Hepatocyte (in vitro differentiated cells): ENCODE measurements around the gene CNOT11. TPM values are rescaled to one million over a fixed set of nuclear protein-coding genes. Genes with fewer than 3 reads are reported as not detected.

Source experiments
- DNase-seq: peaks from one replicate; pipeline ENCODE4 v3.0.0-alpha.2; 2016; ENCODE audit warnings: low spot score
- H2AFZ ChIP-seq: fragments of 200-600 bp; sonication (generic); 2 replicates; pipeline ENCODE4 v1.6.0; 2016; ENCODE audit warnings: antibody characterized with exemption, mild to moderate bottlenecking
- H3K27ac ChIP-seq: fragments of 200-600 bp; sonication (generic); 2 replicates; pipeline ENCODE4 v1.5.1; 2016; ENCODE audit warnings: mild to moderate bottlenecking
- H3K27me3 ChIP-seq: fragments of 200-600 bp; sonication (generic); 2 replicates; pipeline ENCODE4 v1.6.1; 2016
- H3K36me3 ChIP-seq: fragments of 200-600 bp; sonication (generic); replicated peaks from 2 replicates; pipeline ENCODE4 v1.5.1; 2016; ENCODE audit warnings: low read depth; ENCODE audit not compliant: insufficient read depth
- H3K4me1 ChIP-seq: fragments of 200-600 bp; sonication (generic); 2 replicates; pipeline ENCODE4 v1.5.1; 2016; ENCODE audit warnings: mild to moderate bottlenecking, moderate library complexity; ENCODE audit not compliant: insufficient read depth
- H3K4me2 ChIP-seq: fragments of 200-600 bp; sonication (generic); 2 replicates; pipeline ENCODE4 v1.6.0; 2016
- H3K4me3 ChIP-seq: fragments of 200-600 bp; sonication (generic); 2 replicates; pipeline ENCODE4 v1.5.1; 2016; ENCODE audit warnings: mild to moderate bottlenecking
- H3K79me2 ChIP-seq: fragments of 200-600 bp; sonication (generic); 2 replicates; pipeline ENCODE4 v1.6.0; 2017; ENCODE audit warnings: mild to moderate bottlenecking
- H3K9me2 ChIP-seq: fragments of 200-600 bp; sonication (generic); replicated peaks from 2 replicates; pipeline ENCODE4 v1.6.0; 2017; ENCODE audit warnings: mild to moderate bottlenecking; ENCODE audit not compliant: insufficient read depth
- H3K9me3 ChIP-seq: fragments of 200-600 bp; sonication (generic); 2 replicates; pipeline ENCODE4 v1.5.1; 2016; ENCODE audit warnings: low read depth, mild to moderate bottlenecking
- H4K20me1 ChIP-seq: fragments of 200-600 bp; sonication (generic); 2 replicates; pipeline ENCODE4 v1.6.0; 2016; ENCODE audit warnings: mild to moderate bottlenecking; ENCODE audit not compliant: insufficient read depth, poor library complexity, severe bottlenecking
- CTCF ChIP-seq: fragments of 200-600 bp; sonication (generic); IDR thresholded peaks from 2 replicates; pipeline ENCODE4 v1.5.1; 2016; ENCODE audit warnings: antibody characterized with exemption, mild to moderate bottlenecking; ENCODE audit not compliant: poor library complexity
- EZH2 ChIP-seq: fragments of 200-600 bp; sonication (generic); IDR thresholded peaks from 2 replicates; pipeline ENCODE4 v1.6.1; 2016; ENCODE audit warnings: antibody characterized with exemption, mild to moderate bottlenecking, borderline replicate concordance
- EZH2phosphoT487 ChIP-seq: fragments of 200-600 bp; sonication (generic); IDR thresholded peaks from one replicate; pipeline ENCODE4 v1.6.1; 2018; ENCODE audit warnings: antibody characterized with exemption, mild to moderate bottlenecking, low read depth, moderate library complexity; ENCODE audit not compliant: unreplicated experiment, severe bottlenecking
- WGBS: methylation state at CpG from one replicate; pipeline ENCODE4 v1.1.6; 2016; ENCODE audit warnings: low lambda C conversion rate; ENCODE audit errors: missing lambda C conversion rate; 5-methylcytosine and 5-hydroxymethylcytosine counted together
- polyA plus RNA-seq: library from polyadenylated mRNA; unstranded; fragments of >200 nt; fragmentation: Nextera tagmentation; extraction: Ambion mirVana; gene quantifications from 2 replicates; pipeline ENCODE4 v1.2.1, GENCODE V29; 2016
- total RNA-seq: library from RNA; depleted of rRNA; stranded (reverse); fragments of >200 nt; gene quantifications from 2 replicates; pipeline ENCODE4 v1.2.3, GENCODE V29; 2014

The CNOT11 gene
- total and polyA plus RNA-seq, 2 experiments from 2014 or later = 57.7 to 61.8 TPM

- Histone ChIP-seq H3K9me2 (no peaks in the 10 kb centered on the region), H3K36me3 (no peaks in the 10 kb centered on the region), H3K79me2 (peaks cover 55% of the 10 kb centered on the region), H4K20me1 (peaks cover 44% of the 10 kb centered on the region), H2AFZ (peak overlapping the region; percentile 77), H3K4me3 (peak overlapping the region; percentile 72), H3K9me3 (no peaks in the 10 kb centered on the region), H3K4me1 (peaks cover 29% of the 10 kb centered on the region), H3K4me2 (peak overlapping the region; percentile 93), H3K27me3 (no peaks in the 10 kb centered on the region), H3K27ac (peak overlapping the region; percentile 91)
- 1% methylated on average over 48 of the region's 57 CpGs for WGBS
- peak; percentile 48 for DNase-seq
- TF ChIP-seq EZH2 (no peak), EZH2phosphoT487 (no peak), CTCF (no peak)
Observed at GRCh38 chr2:101307950-101308431, 55.3 kb downstream of the CNOT11 start.

GRCh38 chr2:101308432-101309210, 55.9 kb downstream of the CNOT11 start, which contains the start of gene RNF149:
TSS of gene RNF149 (minus strand) at chr2:101308701. CDS start at chr2:101308588, 113 bp downstream.
- DNase-seq = peak; percentile 97
- Histone ChIP-seq H3K27me3 (no peaks in the 10 kb centered on the region), H2AFZ (peak within 1 kb of the TSS; percentile 77), H3K9me3 (no peaks in the 10 kb centered on the region), H3K4me2 (peak within 1 kb of the TSS; percentile 93), H3K4me1 (peaks cover 29% of the 10 kb centered on the region), H3K79me2 (peaks cover 48% of the 10 kb centered on the region), H4K20me1 (peaks cover 37% of the 10 kb centered on the region), H3K27ac (peak within 1 kb of the TSS; percentile 91), H3K4me3 (peak within 1 kb of the TSS; percentile 72), H3K9me2 (no peaks in the 10 kb centered on the region), H3K36me3 (no peaks in the 10 kb centered on the region)
- TF ChIP-seq EZH2 (no peak), CTCF (no peak), EZH2phosphoT487 (no peak)
- 7% methylated on average over 69 of the region's 76 CpGs for WGBS

GRCh38 chr2:101310090-101310833, 57.6 kb downstream of the CNOT11 start:
- TF ChIP-seq EZH2 = no peak
- no peaks in the 10 kb centered on the region for H3K9me2 ChIP-seq
- no peaks in the 10 kb centered on the region for H3K36me3 ChIP-seq
- no peak overlapping the region for H3K4me2 ChIP-seq
- H3K27me3 ChIP-seq = no peaks in the 10 kb centered on the region
- H4K20me1 ChIP-seq = peaks cover 23% of the 10 kb centered on the region
- H3K27ac ChIP-seq = no peak overlapping the region
- no peak overlapping the region for H2AFZ ChIP-seq
- H3K4me1 ChIP-seq = peaks cover 20% of the 10 kb centered on the region
- H3K79me2 ChIP-seq = peaks cover 32% of the 10 kb centered on the region
- WGBS = 79% methylated on average over 10 of the region's 10 CpGs
- DNase-seq = no peak
- no peaks in the 10 kb centered on the region for H3K9me3 ChIP-seq
- H3K4me3 ChIP-seq = no peak overlapping the region
